Esophagus squamous epithelium (tissue), 4 donors: ENCODE data around the gene SMTNL2.

Experiments
- CTCF ChIP-seq, 6 experiments: fragments of 450-650 bp in 4 of 6; fragments of 200-600 bp in 2 of 6; sonication (generic) in 2 of 6; IDR thresholded peaks; one replicate each; pipeline ENCODE4 v1.5.1; 2016 to 2019; ENCODE audit warnings: antibody characterized with exemption in 6 of 6, mild to moderate bottlenecking in 4 of 6, moderate library complexity in 4 of 6
- POLR2A ChIP-seq, 4 donors: fragments of 450-650 bp; IDR thresholded peaks; one replicate each; pipeline ENCODE4 v1.6.1; 2017; ENCODE audit warnings: antibody characterized with exemption in 4 of 4, mild to moderate bottlenecking in 4 of 4, moderate library complexity in 3 of 4

DNA sequence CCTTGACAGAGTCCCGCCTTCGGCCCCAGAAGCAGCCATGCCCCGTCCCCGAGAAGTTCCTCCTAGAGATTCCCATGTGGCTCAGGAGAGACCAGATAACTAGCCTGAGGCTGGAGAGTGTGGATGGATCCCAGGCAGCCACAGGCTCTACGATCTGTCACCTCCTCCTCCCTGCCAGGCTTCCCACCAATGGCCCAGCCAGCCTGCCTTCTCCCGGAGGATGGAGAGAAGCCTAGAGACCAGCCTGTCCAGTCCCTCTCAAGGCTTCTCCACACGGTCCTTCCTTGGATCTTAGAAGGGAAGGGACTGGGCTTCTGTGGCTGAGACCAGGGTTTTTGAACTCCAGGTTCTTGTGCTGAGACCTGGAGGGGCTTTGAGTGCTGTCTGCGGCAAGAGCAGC is 1.6 kb upstream of the SMTNL2 start:
- TF ChIP-seq CTCF (IDR thresholded peaks at IDR 0.05) (no peak), POLR2A (IDR thresholded peaks at IDR 0.05) (no peak)
